Pancreas (tissue), 10 donors: ENCODE results near the gene CRIM1. TPM values are rescaled to one million over a fixed set of nuclear protein-coding genes. Genes with fewer than 3 reads are reported as not detected.
A peak's percentile ranks its signal among the peaks of the same experiment; 100 is the strongest.

Source experiments
- ATAC-seq, 4 donors: fragments of 200-7000 bp; cut with Tn5 transposase; one replicate each; pipeline versions ENCODE4 v1.8.0 to v1.9.1; 2020; ENCODE audit warnings: mild to moderate bottlenecking in 4 of 4, moderate library complexity in 4 of 4
- DNase-seq, 6 donors: peaks; one replicate each; pipeline ENCODE4 v3.0.0-alpha.2; 2020
- FAIRE-seq: peaks from 2 replicates; lab custom pipeline; 2012; peaks lifted over from hg19 to GRCh38; lab: Jason Lieb, UNC
- H3K27ac ChIP-seq, 4 donors: fragments of 200-600 bp; sonication (generic); 1 replicate in 3 of 4; 2 replicates in 1 of 4; pipeline versions ENCODE4 v1.5.0 to v1.8.0; 2020
- H3K27me3 ChIP-seq, 4 donors: fragments of 200-600 bp; one replicate each; pipeline ENCODE4 v1.8.0; 2021
- H3K36me3 ChIP-seq, 3 donors: fragments of 200-600 bp; sonication (generic) in 1 of 3; one replicate each; pipeline versions ENCODE4 v1.5.0 to v1.8.0; 2020 to 2021
- H3K4me1 ChIP-seq, 3 donors: fragments of 200-600 bp; one replicate each; pipeline ENCODE4 v1.8.0; 2021
- H3K4me3 ChIP-seq, 4 donors: fragments of 200-600 bp; sonication (generic) in 2 of 4; one replicate each; pipeline versions ENCODE4 v1.5.0 to v1.8.0; 2020 to 2021
- H3K9me3 ChIP-seq, 4 donors: fragments of 200-600 bp; one replicate each; pipeline ENCODE4 v1.8.0; 2021
- WGBS, 2 donors: extraction: QIAGEN DNeasy Blood & Tissue Kit; methylation state at CpG; one replicate each; pipeline ENCODE4 v1.1.7; 2013; 5-methylcytosine and 5-hydroxymethylcytosine counted together
- intact Hi-C, 3 donors: fragments of 100-400 bp; cut with DNase I; formaldehyde crosslinking; loops; one replicate each; pipeline versions ENCODE4 v1.11.1 to v1.14.2; 2022
- polyA plus RNA-seq, 2 donors: library from polyadenylated mRNA; stranded (reverse); fragments of 200-250 nt; gene quantifications; one replicate each; pipeline ENCODE4 v1.2.3, GENCODE V29; 2013
- total RNA-seq, 6 donors: library from RNA; stranded (reverse); fragmentation: NEBNext Ultra II Directional in 4 of 6; extraction: Animal tissue kit (Norgen Biotek cat#: 25700) in 4 of 6; gene quantifications; one replicate each; pipeline versions ENCODE4 v1.2.1 to v1.2.4, GENCODE V29; 2021 to 2023
- TF ChIP-seq, protein P1 (sequence below), 4 donors: fragments of 200-600 bp; sonication (generic) in 3 of 4; IDR thresholded peaks; one replicate each; pipeline versions ENCODE4 v1.5.0 to v1.8.0; 2021; ENCODE audit warnings: antibody characterized with exemption in 4 of 4
- donor health status: healthy with polysubstance abuse.
- donor health status: DM: no; HTN: no; CAD: no; lungs with moderate emphysema.
- donor health status: DM: no; HTN: no; CAD: no.
- donor health status: control.
- donor health status: control.
- donor health status: Bipolar disorder and iron deficiency.
- donor health status: DM: yes; HTN: yes; CAD: no.
- donor health status: DM: no; HTN: no; CAD: no.
- donor health status: DM: no; HTN: no; CAD: no.
- donor health status: DM: yes; HTN: yes; CAD: no.

The CRIM1 gene
- total and polyA plus RNA-seq, 8 donors = 5.2 to 29.1 (median 20.2) TPM

DNA sequence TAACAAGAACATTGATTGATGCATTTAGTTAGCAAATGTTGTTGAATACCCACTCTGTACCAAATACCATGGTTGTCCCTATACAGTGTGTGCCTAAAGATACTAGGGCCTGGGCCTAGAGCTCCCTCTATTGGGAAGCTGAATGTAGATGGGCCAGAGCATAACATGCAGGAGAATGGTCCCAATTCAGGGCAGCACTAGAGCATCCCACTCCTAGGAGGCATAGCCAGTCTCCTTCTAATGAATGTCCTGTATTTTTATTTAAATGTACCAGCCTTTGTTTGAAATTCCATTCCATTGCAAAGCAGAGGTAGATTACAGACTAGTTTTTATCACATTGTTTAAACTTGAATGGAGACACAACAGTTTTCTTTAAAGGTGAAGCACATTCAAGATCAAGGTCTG is 151.8 kb downstream of the CRIM1 start:
- DNase-seq = peak in 1 of 6 donors; percentile 22
- peak; percentile 23 for FAIRE-seq
- Histone ChIP-seq H3K27me3 (no peaks in the 10 kb centered on the region), H3K27ac (no peak overlapping the region), H3K36me3 (no peaks in the 10 kb centered on the region), H3K4me1 (no peaks in the 10 kb centered on the region), H3K4me3 (no peak overlapping the region), H3K9me3 (no peaks in the 10 kb centered on the region)
- TF ChIP-seq, protein P1, sequence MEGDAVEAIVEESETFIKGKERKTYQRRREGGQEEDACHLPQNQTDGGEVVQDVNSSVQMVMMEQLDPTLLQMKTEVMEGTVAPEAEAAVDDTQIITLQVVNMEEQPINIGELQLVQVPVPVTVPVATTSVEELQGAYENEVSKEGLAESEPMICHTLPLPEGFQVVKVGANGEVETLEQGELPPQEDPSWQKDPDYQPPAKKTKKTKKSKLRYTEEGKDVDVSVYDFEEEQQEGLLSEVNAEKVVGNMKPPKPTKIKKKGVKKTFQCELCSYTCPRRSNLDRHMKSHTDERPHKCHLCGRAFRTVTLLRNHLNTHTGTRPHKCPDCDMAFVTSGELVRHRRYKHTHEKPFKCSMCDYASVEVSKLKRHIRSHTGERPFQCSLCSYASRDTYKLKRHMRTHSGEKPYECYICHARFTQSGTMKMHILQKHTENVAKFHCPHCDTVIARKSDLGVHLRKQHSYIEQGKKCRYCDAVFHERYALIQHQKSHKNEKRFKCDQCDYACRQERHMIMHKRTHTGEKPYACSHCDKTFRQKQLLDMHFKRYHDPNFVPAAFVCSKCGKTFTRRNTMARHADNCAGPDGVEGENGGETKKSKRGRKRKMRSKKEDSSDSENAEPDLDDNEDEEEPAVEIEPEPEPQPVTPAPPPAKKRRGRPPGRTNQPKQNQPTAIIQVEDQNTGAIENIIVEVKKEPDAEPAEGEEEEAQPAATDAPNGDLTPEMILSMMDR (IDR thresholded peaks at IDR 0.05) = peak in 3 of 4 donors; percentile 16 to 27 (median 20)
- peak; percentile 50 to 88 (median 81) for ATAC-seq
- intact Hi-C loops = no loop called here

DNA sequence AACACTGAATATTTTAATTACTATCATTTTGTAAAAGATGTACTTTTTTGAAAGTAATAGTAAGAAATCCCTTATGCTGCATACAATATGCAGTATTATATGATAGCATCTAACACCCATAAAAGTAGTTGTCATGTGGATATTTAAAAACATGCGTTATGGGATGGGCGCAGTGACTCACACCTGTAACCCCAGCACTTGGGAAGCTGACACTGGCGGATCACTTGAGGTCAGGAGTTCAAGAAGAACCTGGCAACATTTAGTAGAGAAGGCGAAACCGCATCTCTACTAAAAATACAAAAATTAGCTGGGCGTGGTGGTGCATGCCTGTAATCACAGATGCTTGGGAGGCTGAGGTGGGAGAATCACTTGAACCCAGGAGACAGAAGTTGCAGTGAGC is 153.5 kb downstream of the CRIM1 start:
- Histone ChIP-seq H3K9me3 (no peaks in the 10 kb centered on the region), H3K36me3 (peaks cover 0 to 4% (median 0%) of the 10 kb centered on the region in 3 donors), H3K4me3 (no peak overlapping the region), H3K27me3 (no peaks in the 10 kb centered on the region), H3K27ac (no peak overlapping the region), H3K4me1 (no peaks in the 10 kb centered on the region)
- no peak for FAIRE-seq
- WGBS, 2 donors = 74 to 85% methylated on average over 6 of the region's 6 CpGs
- ATAC-seq = no peak
- TF ChIP-seq, protein P1 (IDR thresholded peaks at IDR 0.05) = no peak
- no peak for DNase-seq
- intact Hi-C loops = no loop called here

DNA sequence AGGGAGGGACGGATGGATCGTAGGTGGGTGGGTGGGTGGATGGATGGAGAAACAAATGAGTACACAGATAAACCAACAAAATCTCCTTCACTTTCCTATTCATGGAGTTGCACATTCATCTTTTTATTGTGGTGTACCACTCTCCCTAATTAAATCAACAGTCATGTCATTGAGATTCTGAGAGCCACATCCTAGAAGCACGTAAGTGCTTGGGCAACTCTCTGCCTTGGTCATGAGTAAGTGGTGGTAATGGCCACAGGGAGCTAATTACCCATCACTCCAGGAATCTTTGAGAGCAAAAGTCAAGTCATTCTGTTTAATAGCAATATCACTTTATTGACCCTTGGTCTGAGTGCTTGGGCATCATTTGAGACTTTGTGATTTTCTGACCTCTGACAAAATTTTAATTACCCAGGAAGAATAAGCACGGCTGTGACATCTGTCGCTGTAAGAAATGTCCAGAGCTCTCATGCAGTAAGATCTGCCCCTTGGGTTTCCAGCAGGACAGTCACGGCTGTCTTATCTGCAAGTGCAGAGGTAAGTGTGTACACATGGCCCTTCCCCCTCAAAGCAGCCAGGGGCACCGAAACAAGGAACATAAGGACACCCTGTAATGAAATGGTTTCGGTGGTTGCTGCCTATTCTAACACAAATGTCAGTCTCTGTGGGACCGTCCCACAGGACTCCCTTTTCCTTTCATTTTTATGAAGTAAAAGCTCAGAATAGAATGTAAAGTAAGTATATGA is 156.5 kb downstream of the CRIM1 start:
- H3K4me3 ChIP-seq = no peak overlapping the region
- TF ChIP-seq, protein P1 (IDR thresholded peaks at IDR 0.05) = no peak
- no peaks in the 10 kb centered on the region for H3K9me3 ChIP-seq
- H3K36me3 ChIP-seq = peaks cover 0 to 4% (median 0%) of the 10 kb centered on the region in 3 donors
- H3K4me1 ChIP-seq = no peaks in the 10 kb centered on the region
- FAIRE-seq = no peak
- WGBS, 2 donors = 66% methylated on average over 9 of the region's 9 CpGs
- no peaks in the 10 kb centered on the region for H3K27me3 ChIP-seq
- intact Hi-C loops = no loop called here
- no peak for DNase-seq
- no peak overlapping the region for H3K27ac ChIP-seq
- ATAC-seq = no peak

DNA sequence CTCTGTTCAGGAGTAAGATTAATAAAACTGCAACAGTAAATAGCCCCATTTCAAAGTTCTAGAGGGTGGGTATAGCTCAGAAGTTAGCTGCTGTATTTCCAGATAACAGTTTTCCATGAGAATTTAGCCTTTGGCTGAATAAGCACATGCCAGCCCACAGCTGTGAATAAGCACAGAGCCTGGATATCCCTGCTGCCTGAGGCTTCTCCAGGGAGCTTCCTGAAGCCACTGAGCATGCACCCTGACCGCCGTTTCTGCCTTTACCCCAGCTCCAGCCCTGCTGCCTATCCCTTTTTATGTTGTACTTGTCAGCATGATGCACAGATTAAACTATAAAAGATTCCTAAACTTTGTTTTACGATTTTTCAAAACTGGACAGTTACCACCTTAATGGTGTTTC is 157.1 kb downstream of the CRIM1 start:
- 70 to 74% methylated on average over 3 of the region's 3 CpGs for WGBS, 2 donors
- DNase-seq = no peak
- Histone ChIP-seq H3K4me3 (no peak overlapping the region), H3K27me3 (no peaks in the 10 kb centered on the region), H3K9me3 (no peaks in the 10 kb centered on the region), H3K27ac (no peak overlapping the region), H3K4me1 (no peaks in the 10 kb centered on the region), H3K36me3 (peaks cover 0 to 9% (median 0%) of the 10 kb centered on the region in 3 donors)
- FAIRE-seq = no peak
- intact Hi-C loops = no loop called here
- TF ChIP-seq, protein P1 (IDR thresholded peaks at IDR 0.05) = no peak
- ATAC-seq = no peak

DNA sequence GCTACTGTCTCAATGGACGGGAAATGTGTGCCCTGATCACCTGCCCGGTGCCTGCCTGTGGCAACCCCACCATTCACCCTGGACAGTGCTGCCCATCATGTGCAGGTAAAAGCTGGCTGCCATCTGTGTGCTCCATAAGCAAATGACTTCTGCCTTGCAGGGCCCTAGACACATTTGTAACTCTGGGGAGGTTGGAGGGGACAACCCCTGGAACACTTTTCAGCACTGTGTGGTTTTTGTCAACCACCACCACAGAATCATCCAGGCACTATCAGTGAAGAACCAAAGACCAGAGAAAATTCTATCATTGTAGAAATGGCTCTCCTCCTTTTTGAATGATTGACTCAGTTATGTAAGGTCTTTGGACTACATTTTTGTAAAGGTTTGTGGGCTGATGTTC is 158.1 kb downstream of the CRIM1 start:
- TF ChIP-seq, protein P1 (IDR thresholded peaks at IDR 0.05) = no peak
- no peaks in the 10 kb centered on the region for H3K27me3 ChIP-seq
- no peak for DNase-seq
- no peaks in the 10 kb centered on the region for H3K9me3 ChIP-seq
- H3K36me3 ChIP-seq = peaks cover 0 to 12% (median 0%) of the 10 kb centered on the region in 3 donors
- no peak for ATAC-seq
- H3K4me1 ChIP-seq = no peaks in the 10 kb centered on the region
- no peak overlapping the region for H3K4me3 ChIP-seq
- WGBS, 2 donors = 84 to 97% methylated on average over 2 of the region's 2 CpGs
- no peak for FAIRE-seq
- H3K27ac ChIP-seq = no peak overlapping the region
- intact Hi-C loops = no loop called here
